Small intestine (tissue), 7 donors: Measurements from ENCODE around the gene TNIK. TPM values are rescaled to one million over a fixed set of nuclear protein-coding genes. Genes with fewer than 3 reads are reported as not detected.

Experiments
- DNase-seq, 2 donors: peaks; one replicate each; pipeline versions ENCODE4 v3.0.0 to v3.0.0-alpha.2; 2013
- FAIRE-seq: peaks from 2 replicates; lab custom pipeline; 2012; peaks lifted over from hg19 to GRCh38; lab: Jason Lieb, UNC
- H3K27ac ChIP-seq, 3 donors: one replicate each; pipeline ENCODE4 v1.5.1; 2013; ENCODE audit warnings: low read length in 2 of 3, mild to moderate bottlenecking in 2 of 3, control low read depth in 1 of 3, inconsistent platforms in 1 of 3, low read depth in 1 of 3, moderate library complexity in 1 of 3
- H3K27me3 ChIP-seq, 3 donors: one replicate each; pipeline ENCODE4 v1.6.1; 2013; ENCODE audit warnings: low read length in 3 of 3, inconsistent platforms in 1 of 3; ENCODE audit not compliant: control insufficient read depth in 3 of 3, insufficient read depth in 3 of 3
- H3K36me3 ChIP-seq, 3 donors: one replicate each; pipeline ENCODE4 v1.6.1; 2013; ENCODE audit warnings: low read length in 3 of 3, inconsistent platforms in 1 of 3, low read depth in 1 of 3, mild to moderate bottlenecking in 1 of 3, moderate library complexity in 1 of 3; ENCODE audit not compliant: control insufficient read depth in 3 of 3, insufficient read depth in 2 of 3
- H3K4me1 ChIP-seq, 3 donors: one replicate each; pipeline ENCODE4 v1.6.1; 2013; ENCODE audit warnings: low read length in 2 of 3, inconsistent platforms in 1 of 3, low read depth in 1 of 3, mild to moderate bottlenecking in 1 of 3, moderate library complexity in 1 of 3; ENCODE audit not compliant: control insufficient read depth in 3 of 3, insufficient read depth in 2 of 3
- H3K4me3 ChIP-seq, 3 donors: one replicate each; pipeline ENCODE4 v1.5.1; 2013; ENCODE audit warnings: low read length in 3 of 3, control low read depth in 1 of 3, inconsistent platforms in 1 of 3, low read depth in 1 of 3, mild to moderate bottlenecking in 1 of 3, moderate library complexity in 1 of 3
- H3K9me3 ChIP-seq, 2 donors: one replicate each; pipeline ENCODE4 v1.6.1; 2013; ENCODE audit warnings: low read depth in 1 of 2, low read length in 1 of 2; ENCODE audit not compliant: control insufficient read depth in 2 of 2, insufficient read depth in 1 of 2
- WGBS, 3 donors: extraction: QIAGEN DNeasy Blood & Tissue Kit; methylation state at CpG; one replicate each; pipeline ENCODE4 v1.1.7; 2013; 5-methylcytosine and 5-hydroxymethylcytosine counted together
- polyA plus RNA-seq, 4 donors: library from polyadenylated mRNA; stranded (reverse) in 3 of 4; unstranded in 1 of 4; fragments of 200-250 nt in 3 of 4; fragments of 120-200 nt in 1 of 4; gene quantifications; one replicate each; pipeline versions ENCODE4 v1.2.1 to v1.2.3, GENCODE V29; 2013
- donor health status: healthy with polysubstance abuse.
- donor health status: control.
- donor health status: control.
- donor health status: Bipolar disorder and iron deficiency.
- donor health status: healthy.

Gene TNIK
- polyA plus RNA-seq, 4 donors: 14.9 to 38.7 (median 27.5) TPM

- WGBS, 3 donors: 93 to 97% (median 95%) methylated on average over 1 of the region's 1 CpG
- Histone ChIP-seq H3K27me3 (no peaks in the 10 kb centered on the region), H3K36me3 (peaks cover 0 to 4% (median 0%) of the 10 kb centered on the region in 3 donors), H3K4me1 (no peaks in the 10 kb centered on the region), H3K4me3 (no peak overlapping the region), H3K27ac (no peak overlapping the region), H3K9me3 (peaks cover 0 to 2% of the 10 kb centered on the region in 2 donors)
- FAIRE-seq (no peak), DNase-seq (no peak)
Measured at GRCh38 chr3:171301998-171302397, 158.2 kb downstream of the TNIK start.

- H3K4me1 ChIP-seq: no peaks in the 10 kb centered on the region
- no peak overlapping the region for H3K4me3 ChIP-seq
- DNase-seq: no peak
- H3K9me3 ChIP-seq: peaks cover 0 to 2% of the 10 kb centered on the region in 2 donors
- H3K36me3 ChIP-seq: peaks cover 0 to 4% (median 0%) of the 10 kb centered on the region in 3 donors
- no peak for FAIRE-seq
- H3K27ac ChIP-seq: no peak overlapping the region
- no peaks in the 10 kb centered on the region for H3K27me3 ChIP-seq
- 97 to 100% (median 98%) methylated on average over 1 of the region's 1 CpG for WGBS, 3 donors
Measured at GRCh38 chr3:171301002-171301401, 159.2 kb downstream of the TNIK start.

GRCh38 chr3:171297951-171298350 is 162.3 kb downstream of the TNIK start:
- H3K4me1 ChIP-seq: peaks cover 0 to 3% (median 0%) of the 10 kb centered on the region in 3 donors
- DNase-seq: no peak
- H3K27ac ChIP-seq: no peak overlapping the region
- no peak overlapping the region for H3K4me3 ChIP-seq
- no peak for FAIRE-seq
- H3K27me3 ChIP-seq: no peaks in the 10 kb centered on the region
- H3K9me3 ChIP-seq: peaks cover 0 to 2% of the 10 kb centered on the region in 2 donors
- peaks cover 0 to 4% (median 2%) of the 10 kb centered on the region in 3 donors for H3K36me3 ChIP-seq
- WGBS, 3 donors: 44 to 98% (median 54%) methylated on average over 1 of the region's 1 CpG

- Histone ChIP-seq H3K27ac (no peak overlapping the region), H3K4me3 (no peak overlapping the region), H3K36me3 (peaks cover 0 to 4% (median 2%) of the 10 kb centered on the region in 3 donors), H3K27me3 (no peaks in the 10 kb centered on the region), H3K4me1 (peaks cover 0 to 3% (median 0%) of the 10 kb centered on the region in 3 donors), H3K9me3 (peaks cover 0 to 2% of the 10 kb centered on the region in 2 donors)
- 76 to 89% (median 80%) methylated on average over 2 of the region's 2 CpGs for WGBS, 3 donors
- DNase-seq (no peak), FAIRE-seq (no peak)
Measured at GRCh38 chr3:171297207-171297606, 163.0 kb downstream of the TNIK start.

GRCh38 chr3:171295484-171296373 is 164.5 kb downstream of the TNIK start:
- H3K4me1 ChIP-seq: peaks cover 0 to 3% (median 0%) of the 10 kb centered on the region in 3 donors
- H3K27ac ChIP-seq: no peak overlapping the region
- H3K9me3 ChIP-seq: peaks cover 0 to 2% of the 10 kb centered on the region in 2 donors
- DNase-seq (no peak), FAIRE-seq (no peak)
- 74 to 83% (median 82%) methylated on average over 5 of the region's 5 CpGs for WGBS, 3 donors
- peaks cover 0 to 4% (median 2%) of the 10 kb centered on the region in 3 donors for H3K36me3 ChIP-seq
- no peaks in the 10 kb centered on the region for H3K27me3 ChIP-seq
- no peak overlapping the region for H3K4me3 ChIP-seq

GRCh38 chr3:171293142-171293782 is 166.9 kb downstream of the TNIK start:
- Histone ChIP-seq H3K9me3 (no peaks in the 10 kb centered on the region), H3K27me3 (no peaks in the 10 kb centered on the region), H3K27ac (no peak overlapping the region), H3K36me3 (peaks cover 0 to 2% (median 0%) of the 10 kb centered on the region in 3 donors), H3K4me3 (no peak overlapping the region), H3K4me1 (peaks cover 0 to 3% (median 0%) of the 10 kb centered on the region in 3 donors)
- DNase-seq (no peak), FAIRE-seq (no peak)
- WGBS, 3 donors: 87 to 95% (median 91%) methylated on average over 1 of the region's 1 CpG

GRCh38 chr3:171290680-171291079 is 169.5 kb downstream of the TNIK start:
- FAIRE-seq (no peak), DNase-seq (no peak)
- peaks cover 0 to 2% (median 0%) of the 10 kb centered on the region in 3 donors for H3K36me3 ChIP-seq
- no peak overlapping the region for H3K27ac ChIP-seq
- H3K9me3 ChIP-seq: no peaks in the 10 kb centered on the region
- no peak overlapping the region for H3K4me3 ChIP-seq
- no peaks in the 10 kb centered on the region for H3K27me3 ChIP-seq
- WGBS, 3 donors: 37 to 57% (median 43%) methylated on average over 2 of the region's 2 CpGs
- H3K4me1 ChIP-seq: peaks cover 0 to 2% (median 0%) of the 10 kb centered on the region in 3 donors

- H3K4me3 ChIP-seq: no peak overlapping the region
- no peak for DNase-seq
- H3K4me1 ChIP-seq: no peaks in the 10 kb centered on the region
- H3K27me3 ChIP-seq: no peaks in the 10 kb centered on the region
- H3K9me3 ChIP-seq: no peaks in the 10 kb centered on the region
- no peak overlapping the region for H3K27ac ChIP-seq
- H3K36me3 ChIP-seq: no peaks in the 10 kb centered on the region
- FAIRE-seq: no peak
Measured at GRCh38 chr3:171289291-171289690, 170.9 kb downstream of the TNIK start.
